H7 (cell line): ENCODE measurements around the gene GTPBP1. TPM values are rescaled to one million over a fixed set of nuclear protein-coding genes. Genes with fewer than 3 reads are reported as not detected.
A peak's percentile ranks its signal among the peaks of the same experiment; 100 is the strongest.

Experiments used
- DNase-seq: peaks from one replicate; pipeline ENCODE4 v3.0.0; 2012
- H3K27me3 ChIP-seq: 2 replicates; pipeline ENCODE4 v1.6.0; 2011; ENCODE audit warnings: mild to moderate bottlenecking, low read length; ENCODE audit not compliant: control insufficient read depth, insufficient read depth
- H3K36me3 ChIP-seq: replicated peaks from 2 replicates; pipeline ENCODE4 v1.5.1; 2011; ENCODE audit warnings: low read length; ENCODE audit not compliant: control insufficient read depth, insufficient read depth
- H3K4me3 ChIP-seq: 2 replicates; pipeline ENCODE4 v1.5.1; 2011; ENCODE audit warnings: low read depth, mild to moderate bottlenecking, control low read depth, low read length, moderate library complexity; ENCODE audit not compliant: insufficient read depth
- total RNA-seq: library from RNA; depleted of rRNA; stranded (reverse); fragments of >200 nt; shearing (Covaris generic); gene quantifications from 2 replicates; pipeline ENCODE4 v1.2.3, GENCODE V29; 2014

The GTPBP1 gene
- total RNA-seq, 1 experiment from 2014 or later, result 71.4 TPM

DNA sequence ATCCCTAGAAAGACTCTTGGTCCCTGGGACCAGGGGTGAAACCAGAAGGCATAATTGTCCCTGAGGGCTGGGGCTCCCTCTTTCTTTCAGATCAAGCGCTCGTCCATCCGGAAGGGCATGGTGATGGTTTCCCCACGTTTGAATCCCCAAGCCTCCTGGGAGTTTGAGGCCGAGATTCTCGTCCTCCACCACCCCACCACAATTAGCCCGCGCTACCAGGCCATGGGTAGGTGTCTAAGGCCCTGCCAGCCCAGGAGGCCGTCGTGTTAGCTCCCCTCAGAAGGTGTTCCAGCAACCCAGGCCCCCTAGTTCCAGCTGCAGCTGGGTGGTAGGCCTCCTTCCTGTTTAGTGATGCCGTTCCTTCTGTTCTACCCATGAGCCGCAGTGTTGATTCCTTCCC is 21.4 kb downstream of the GTPBP1 start:
- Histone ChIP-seq H3K4me3 (no peak overlapping the region), H3K27me3 (no peaks in the 10 kb centered on the region), H3K36me3 (peaks cover 74% of the 10 kb centered on the region)
- DNase-seq, result no peak

DNA sequence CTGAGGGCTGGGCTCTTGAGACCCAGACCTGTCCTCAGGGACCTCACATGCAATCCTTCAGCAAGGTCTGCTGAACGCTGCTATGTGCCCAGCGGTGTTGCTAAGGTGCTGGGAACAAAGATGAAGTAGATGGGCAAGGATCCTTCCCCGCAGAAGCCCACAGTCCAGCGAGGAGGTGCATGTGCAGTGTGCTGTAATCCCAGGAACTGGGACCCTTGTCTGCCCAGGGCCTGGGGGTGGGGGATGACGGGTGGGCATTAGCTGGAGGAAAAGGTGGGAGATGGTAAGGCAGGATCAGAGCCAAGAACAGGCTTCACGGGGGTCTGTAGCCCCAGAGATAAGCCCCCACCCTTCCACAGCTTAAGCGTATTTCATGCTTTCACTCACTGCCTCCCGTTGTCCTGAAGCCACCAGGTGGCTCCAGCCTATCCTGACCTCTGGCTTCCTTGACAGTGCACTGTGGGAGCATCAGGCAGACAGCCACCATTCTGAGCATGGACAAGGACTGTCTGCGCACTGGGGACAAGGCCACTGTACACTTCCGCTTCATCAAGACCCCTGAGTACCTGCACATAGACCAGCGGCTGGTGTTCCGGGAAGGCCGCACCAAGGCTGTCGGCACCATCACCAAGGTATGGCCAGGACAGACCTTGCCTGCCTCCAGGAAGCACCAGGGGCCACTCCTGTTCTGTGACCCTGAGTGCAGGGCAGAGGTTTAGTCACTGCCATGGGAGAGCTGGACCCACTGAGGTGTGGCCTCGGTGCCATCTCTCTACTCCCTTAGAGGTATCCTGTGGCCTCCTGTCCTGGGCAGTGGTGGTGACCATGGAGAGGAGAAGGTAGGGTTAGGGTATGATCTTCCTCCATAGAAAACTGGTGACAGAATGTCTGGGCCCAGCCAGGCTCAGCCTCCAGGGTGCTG is 22.0 kb downstream of the GTPBP1 start:
- Histone ChIP-seq H3K27me3 (no peaks in the 10 kb centered on the region), H3K36me3 (peaks cover 72% of the 10 kb centered on the region), H3K4me3 (no peak overlapping the region)
- no peak for DNase-seq

DNA sequence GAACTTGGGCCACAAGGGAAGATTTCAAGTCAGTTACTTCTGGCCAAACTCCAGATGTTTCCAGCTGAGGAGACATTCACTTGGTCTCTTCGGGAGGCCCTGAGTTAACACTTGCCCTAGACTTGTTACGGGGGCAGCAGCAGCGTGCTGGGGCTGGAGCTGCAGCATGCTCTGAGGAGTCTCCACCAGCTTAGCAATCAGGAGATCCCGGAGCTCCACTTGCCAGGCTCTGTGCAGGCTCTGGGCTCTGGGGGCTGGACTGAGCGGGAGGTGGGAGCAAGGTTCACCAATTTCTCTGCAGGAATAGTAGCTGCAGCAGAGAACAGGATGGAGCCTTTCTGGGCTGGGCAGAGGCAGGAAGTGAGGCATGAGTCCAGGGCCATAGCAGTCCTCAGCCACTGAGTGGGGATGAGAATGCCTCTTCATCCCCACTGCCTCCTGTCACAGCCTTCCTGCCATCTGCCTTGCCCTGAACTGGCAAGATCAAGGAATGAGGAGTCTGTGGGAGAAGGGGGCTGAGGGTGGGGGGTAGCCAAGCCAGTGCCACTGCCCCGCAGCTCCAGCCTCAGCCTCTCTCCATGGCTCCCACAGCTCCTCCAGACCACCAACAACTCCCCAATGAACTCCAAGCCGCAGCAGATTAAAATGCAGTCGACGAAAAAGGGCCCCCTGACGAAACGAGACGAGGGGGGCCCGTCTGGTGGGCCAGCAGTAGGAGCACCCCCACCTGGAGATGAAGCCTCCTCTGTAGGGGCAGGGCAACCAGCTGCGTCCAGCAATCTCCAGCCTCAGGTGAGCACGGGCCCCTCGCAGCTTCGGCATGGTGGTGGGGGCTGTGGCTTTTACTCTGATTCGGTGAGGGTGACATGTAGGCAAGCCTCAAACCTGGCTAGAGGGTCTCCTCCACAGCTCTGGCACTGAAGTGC is 23.4 kb downstream of the GTPBP1 start:
- peak; percentile 33 for DNase-seq
- Histone ChIP-seq H3K4me3 (no peak overlapping the region), H3K27me3 (no peaks in the 10 kb centered on the region), H3K36me3 (peaks cover 68% of the 10 kb centered on the region)

DNA sequence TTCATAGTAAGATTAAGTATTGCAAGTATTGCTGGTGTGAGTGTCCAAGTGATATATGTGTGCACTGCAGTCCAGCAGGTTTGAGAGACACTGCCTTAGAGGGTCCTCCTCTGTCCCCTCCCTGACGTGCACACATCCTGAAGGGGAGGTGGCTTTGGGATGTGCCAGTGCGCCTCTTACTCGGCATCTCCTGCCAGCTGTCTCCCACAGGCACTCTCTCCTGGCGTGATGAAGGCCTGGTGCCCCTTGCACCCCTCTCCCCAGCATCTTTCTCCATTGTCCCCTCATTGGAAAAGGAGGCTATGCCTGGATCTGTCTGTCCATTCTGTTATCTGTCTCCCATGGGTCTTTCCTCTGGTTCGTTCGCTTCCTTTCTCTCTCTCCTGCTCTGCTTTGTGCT is 24.2 kb downstream of the GTPBP1 start:
- peak; percentile 30 for DNase-seq
- Histone ChIP-seq H3K4me3 (no peak overlapping the region), H3K36me3 (peaks cover 62% of the 10 kb centered on the region), H3K27me3 (no peaks in the 10 kb centered on the region)

DNA sequence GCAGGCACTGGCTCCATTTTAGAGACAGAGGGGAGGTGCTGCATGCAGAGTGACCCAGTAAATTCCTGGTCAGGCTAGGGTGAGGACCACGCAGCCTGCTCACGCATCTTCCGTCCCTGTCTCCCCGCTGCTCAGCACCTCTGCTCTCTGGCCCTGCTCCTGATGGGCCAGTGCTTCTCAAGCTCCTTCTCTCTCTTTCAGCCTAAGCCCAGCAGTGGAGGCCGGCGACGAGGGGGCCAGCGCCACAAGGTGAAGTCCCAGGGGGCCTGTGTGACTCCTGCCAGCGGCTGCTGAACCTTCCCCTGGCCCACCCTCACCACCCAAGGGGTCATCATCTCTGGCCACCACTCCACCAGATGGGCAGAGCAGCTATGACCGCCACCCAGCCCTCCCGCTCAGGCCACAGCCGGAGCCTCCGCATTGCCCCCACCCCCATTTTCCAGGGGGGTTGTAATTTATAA is 24.7 kb downstream of the GTPBP1 start:
- Histone ChIP-seq H3K27me3 (no peaks in the 10 kb centered on the region), H3K4me3 (no peak overlapping the region), H3K36me3 (peaks cover 57% of the 10 kb centered on the region)
- DNase-seq, result peak; percentile 33

DNA sequence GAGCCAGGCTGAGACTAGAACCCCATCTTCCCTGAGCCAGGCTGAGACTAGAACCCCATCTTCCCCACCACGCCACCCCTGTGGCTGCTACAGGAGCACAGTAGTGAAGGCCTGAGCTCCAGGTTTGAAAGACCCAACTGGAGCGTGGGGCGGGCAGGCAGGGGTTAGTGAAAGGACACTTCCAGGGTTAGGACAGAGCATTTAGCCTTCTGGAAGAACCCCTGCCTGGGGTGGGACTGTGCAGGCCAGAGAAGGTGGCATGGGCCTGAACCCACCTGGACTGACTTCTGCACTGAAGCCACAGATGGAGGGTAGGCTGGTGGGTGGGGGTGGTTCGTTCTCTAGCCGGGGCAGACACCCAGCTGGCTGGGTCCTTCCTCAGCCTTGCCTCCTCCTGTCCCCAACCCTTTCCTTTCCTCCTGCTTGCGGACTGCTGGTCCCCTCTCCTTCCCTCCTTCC is 26.0 kb downstream of the GTPBP1 start:
- peak; percentile 42 for DNase-seq
- Histone ChIP-seq H3K36me3 (peaks cover 45% of the 10 kb centered on the region), H3K27me3 (no peaks in the 10 kb centered on the region), H3K4me3 (no peak overlapping the region)

DNA sequence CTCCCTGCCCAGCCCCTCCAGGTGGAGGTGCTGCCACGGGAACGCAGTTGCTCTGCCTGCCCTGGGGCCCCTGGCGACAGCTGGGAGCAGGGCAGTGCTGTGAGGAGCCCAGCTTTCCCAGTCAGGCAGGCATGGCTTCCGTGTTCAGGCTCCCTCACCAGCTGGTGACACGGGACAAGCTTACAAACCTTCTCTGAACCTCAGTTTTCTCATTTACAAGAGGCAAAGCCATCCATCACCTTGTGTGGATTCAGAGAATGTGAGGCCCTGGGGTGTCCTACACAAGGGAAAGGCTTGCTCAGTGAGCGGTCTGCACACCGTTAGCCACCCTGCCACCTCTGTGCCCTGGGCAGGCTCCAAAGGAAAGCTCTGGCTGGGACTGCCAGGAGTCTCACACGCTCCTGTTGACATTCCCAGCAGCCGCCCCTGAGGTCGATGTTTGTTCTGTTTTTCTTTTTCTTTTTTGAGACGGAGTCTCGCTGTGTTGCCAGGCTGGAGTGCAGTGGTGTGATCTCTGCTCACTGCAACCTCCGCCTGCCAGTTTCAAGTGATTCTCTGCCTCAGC is 26.6 kb downstream of the GTPBP1 start:
- Histone ChIP-seq H3K4me3 (no peak overlapping the region), H3K27me3 (no peaks in the 10 kb centered on the region), H3K36me3 (peaks cover 39% of the 10 kb centered on the region)
- peak; percentile 56 for DNase-seq

DNA sequence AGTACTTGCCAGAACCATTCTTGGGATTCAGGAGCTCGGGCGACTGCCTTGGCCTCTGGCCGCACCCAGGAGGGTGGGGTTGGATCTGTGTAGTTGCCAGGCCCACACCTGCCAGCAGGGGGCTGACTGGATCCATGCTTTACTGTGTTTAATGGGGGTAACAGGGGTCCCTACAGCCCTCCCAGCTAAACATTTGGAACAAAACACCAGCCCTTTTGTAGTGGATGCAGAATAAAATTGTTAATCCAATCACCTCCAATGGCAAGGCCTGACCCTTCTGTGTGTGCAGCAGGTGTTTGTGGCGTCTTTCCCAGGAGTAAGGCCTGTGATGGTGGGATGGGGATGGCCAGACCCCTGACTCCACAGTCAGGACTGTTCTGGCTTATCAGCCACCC is 27.6 kb downstream of the GTPBP1 start:
- peak; percentile 91 for DNase-seq
- peaks cover 33% of the 10 kb centered on the region for H3K36me3 ChIP-seq
- H3K27me3 ChIP-seq, result no peaks in the 10 kb centered on the region
- H3K4me3 ChIP-seq, result no peak overlapping the region

DNA sequence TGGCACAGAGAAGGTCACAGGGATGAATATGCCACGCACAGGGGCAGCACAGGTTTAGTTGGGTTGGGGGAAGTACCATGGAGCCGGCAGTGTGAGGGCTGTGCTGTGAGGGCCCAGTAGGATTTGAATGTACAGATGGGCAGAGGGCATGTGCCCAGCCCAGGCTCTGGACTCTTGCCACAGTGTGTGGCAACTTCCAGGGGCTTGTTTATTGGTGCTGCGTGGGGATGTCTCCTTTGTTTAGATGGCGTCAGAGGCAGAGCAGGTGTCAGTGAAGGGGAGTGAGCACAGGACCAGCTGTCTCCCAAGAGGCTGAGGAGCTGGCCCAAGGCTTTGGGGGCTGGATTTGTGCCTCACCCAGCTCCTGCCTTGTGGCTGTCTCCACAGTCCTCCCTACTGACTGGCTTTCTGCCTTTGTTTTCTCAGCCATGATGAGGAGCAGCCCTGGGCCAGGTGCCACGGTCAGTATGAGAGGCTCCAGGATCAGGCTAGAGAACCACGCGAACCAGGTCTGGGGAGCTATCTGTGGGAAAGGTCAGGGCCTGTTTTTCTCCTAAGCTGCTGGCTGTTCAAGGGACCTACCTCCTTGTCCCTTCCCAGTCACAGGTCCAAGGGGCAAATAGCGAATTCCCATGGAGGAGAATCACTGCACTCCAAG is 28.1 kb downstream of the GTPBP1 start:
- H3K36me3 ChIP-seq, result peaks cover 28% of the 10 kb centered on the region
- peak; percentile 28 for DNase-seq
- H3K4me3 ChIP-seq, result no peak overlapping the region
- H3K27me3 ChIP-seq, result no peaks in the 10 kb centered on the region

DNA sequence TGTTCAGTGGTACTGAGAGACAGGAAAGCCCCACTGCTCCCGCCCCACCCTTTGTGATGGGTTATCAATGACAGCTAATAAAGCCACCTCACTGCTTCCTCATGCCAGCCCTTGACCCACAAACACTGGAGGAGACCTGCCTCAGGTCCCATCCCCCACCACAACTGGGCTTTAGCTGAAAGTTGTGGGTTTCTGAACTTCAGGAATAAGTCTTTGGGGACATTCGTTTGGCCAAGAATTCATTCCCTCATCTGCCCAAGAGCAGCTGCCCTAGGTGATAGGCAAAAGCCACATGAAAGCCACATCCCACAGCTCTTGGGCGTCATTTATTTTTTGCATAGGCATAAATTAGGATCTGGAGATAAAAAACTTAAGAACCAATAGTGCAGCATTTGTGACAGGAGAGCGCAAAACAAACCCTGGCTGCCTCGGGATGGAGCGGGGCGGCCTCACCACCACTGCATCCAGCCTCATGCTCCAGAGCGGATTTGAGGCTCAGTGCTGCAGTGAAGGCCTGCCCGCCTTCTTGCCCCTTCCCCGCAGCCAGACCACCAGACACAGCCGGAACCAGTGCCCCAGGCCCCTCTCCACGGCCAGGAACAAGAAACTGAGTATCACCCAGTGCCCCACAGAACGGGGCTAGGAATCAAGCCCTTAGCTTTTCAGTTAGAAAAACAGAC is 28.8 kb downstream of the GTPBP1 start:
- peaks cover 22% of the 10 kb centered on the region for H3K36me3 ChIP-seq
- peak; percentile 27 for DNase-seq
- no peak overlapping the region for H3K4me3 ChIP-seq
- no peaks in the 10 kb centered on the region for H3K27me3 ChIP-seq

DNA sequence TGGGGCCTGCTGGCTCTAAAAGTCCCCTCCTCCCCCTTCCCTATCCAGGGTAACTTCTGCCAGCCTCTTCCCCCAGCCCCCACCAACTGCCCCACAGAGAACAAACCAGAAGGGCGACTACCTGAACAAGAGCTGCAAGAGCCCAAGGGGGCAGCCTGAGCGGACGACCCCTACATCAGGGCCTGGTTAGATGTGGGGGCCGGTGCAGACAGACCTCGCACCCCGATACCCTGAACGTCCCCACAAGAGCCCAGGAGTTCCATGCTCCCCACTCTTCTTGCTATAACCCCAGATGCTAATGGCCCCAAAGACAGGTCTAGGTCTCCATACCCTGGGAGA is 29.4 kb downstream of the GTPBP1 start:
- peak; percentile 54 for DNase-seq
- H3K4me3 ChIP-seq, result no peak overlapping the region
- H3K36me3 ChIP-seq, result peaks cover 21% of the 10 kb centered on the region
- H3K27me3 ChIP-seq, result no peaks in the 10 kb centered on the region

DNA sequence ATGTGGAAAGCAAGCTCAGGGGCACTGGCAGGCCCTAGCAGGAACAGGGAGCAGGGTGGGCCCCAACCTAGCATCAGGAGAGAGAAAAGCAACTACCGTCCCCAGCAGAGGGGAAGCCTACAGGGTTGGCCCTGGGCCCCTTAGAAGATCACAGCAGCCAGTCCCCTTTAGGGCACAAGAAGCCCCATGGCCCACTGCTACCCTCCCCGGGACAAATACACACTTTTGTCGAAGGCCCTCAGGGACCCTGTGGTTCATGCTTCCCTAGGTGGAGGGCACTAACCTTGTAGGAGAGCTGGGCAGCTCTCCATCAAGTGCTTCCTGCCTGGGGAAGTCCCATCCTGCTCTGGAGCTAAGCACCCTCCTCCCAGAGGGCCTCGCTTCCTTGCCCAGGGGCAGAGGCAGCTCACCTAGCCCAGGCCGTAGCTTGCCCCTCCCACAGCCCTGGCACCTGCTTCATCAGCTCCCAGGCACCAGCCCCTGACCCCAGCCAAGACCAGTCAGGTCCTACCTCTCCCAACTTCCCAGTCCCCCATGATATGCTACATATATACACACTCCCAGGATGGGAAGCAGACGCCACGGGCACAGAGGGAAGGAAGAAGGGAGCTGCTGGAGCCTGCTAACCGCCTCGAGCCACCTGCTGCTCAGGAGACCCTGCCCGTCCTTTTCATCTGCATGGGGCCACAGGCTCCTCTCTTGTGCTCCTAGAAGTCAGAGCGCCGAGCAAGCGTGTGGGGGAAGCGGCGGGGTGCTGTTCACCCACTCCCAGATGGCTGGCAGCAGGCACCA is 29.9 kb downstream of the GTPBP1 start:
- DNase-seq, result peak; percentile 65
- Histone ChIP-seq H3K36me3 (peaks cover 18% of the 10 kb centered on the region), H3K27me3 (no peaks in the 10 kb centered on the region), H3K4me3 (no peak overlapping the region)

DNA sequence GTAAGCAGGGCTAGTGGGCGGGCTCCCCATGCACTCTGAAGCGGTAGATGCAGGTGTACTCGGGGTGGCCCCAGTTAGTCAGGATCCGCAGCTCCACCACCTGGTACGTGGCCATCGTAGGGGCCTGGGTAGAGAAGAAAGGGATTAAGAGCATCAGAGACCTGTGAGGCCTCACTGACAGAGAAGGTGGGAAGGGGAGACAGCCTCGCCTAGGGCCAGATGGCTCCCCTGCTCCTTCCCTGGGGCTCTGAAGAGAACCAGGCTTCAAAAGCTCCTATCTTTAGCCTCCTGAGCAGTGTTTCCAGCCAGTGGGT is 30.5 kb downstream of the GTPBP1 start:
- DNase-seq, result no peak
- H3K27me3 ChIP-seq, result no peaks in the 10 kb centered on the region
- peaks cover 14% of the 10 kb centered on the region for H3K36me3 ChIP-seq
- H3K4me3 ChIP-seq, result no peak overlapping the region
